ENCODE measurements around the gene B3GAT1. TPM values are rescaled to one million over a fixed set of nuclear protein-coding genes. Genes with fewer than 3 reads are reported as not detected.
"Not testable (repeated sequence)": the region's sequence is repeated elsewhere in the genome, so short reads cannot be mapped to it uniquely, and the experiment has no call there.

The B3GAT1 gene
- total and polyA plus RNA-seq, 9 donors, result 0.09 to 0.86 (median 0.27) TPM

DNA sequence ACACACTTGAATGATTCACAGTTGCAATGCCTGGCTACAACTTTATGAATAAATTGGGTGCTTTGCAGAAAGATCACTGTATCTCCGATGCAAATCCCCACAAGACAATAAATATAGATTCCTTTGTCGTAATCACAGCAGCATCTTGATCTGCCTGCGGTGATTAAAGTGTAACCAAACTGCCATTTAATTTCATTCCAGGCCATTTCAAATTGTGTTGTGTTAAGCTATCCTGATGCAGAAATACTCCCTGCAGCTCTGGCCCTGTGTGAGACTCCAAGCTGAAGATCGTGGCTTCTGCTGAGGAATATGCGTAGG is 40.8 kb upstream of the B3GAT1 start:
- Histone ChIP-seq H3K36me3 (ENCODE audit: control insufficient read depth, insufficient read depth, low read length) (no peaks in the 10 kb centered on the region), H3K27me3 (ENCODE audit: control insufficient read depth, insufficient read depth, low read length) (peaks cover 2% of the 10 kb centered on the region), H3K27ac (ENCODE audit: low read length) (no peak overlapping the region), H3K4me1 (ENCODE audit: control insufficient read depth, insufficient read depth, low read length) (no peaks in the 10 kb centered on the region), H3K4me3 (ENCODE audit: low read length) (no peak overlapping the region), H3K9me3 (replicated peaks; ENCODE audit: control insufficient read depth, low read depth, low read length) (peaks cover 9% of the 10 kb centered on the region)
- DNase-seq, result no peak
- no CpG with 5 or more reads among the region's 5 CpGs for WGBS (ENCODE audit: insufficient coverage)

DNA sequence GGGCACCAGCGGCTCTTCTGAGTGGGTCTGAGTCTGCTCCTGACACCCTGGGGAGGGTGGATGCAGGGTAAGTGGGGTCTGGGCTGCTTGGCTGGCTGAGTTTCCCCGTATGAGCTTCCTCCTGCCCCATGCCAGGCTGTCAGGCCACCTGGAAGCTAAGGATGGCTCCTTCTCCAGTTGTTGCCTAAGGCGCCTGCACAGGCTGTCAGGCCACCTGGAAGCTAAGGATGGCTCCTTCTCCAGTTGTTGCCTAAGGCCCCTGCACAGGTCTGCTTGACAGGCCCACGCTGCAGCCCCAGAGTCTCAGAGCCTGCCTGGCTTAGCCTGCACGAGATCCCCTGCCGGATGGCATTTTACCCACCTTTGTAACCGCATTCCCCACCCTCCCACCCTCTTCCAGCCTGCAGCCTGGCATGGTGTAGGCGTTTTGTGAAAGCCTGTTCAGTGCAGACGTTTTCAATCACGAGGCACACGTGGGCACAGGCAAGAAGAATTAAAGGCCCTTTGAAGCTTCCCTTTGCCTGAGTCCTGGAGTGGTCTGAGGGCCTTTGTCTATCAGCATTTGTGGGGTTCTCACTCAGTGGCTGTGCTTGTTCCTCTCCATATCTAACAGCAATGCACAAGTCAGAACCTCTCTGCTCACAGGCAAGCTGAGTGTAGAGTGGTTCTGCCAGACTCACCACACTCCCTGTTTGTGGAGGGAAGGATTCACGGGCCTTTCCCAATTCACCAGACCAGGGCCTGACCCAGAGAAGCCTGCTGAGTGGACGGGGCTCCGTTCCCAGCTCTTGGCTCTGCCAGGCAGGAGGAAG is 40.2 kb upstream of the B3GAT1 start:
- Histone ChIP-seq H3K36me3 (ENCODE audit: control insufficient read depth, insufficient read depth, low read length) (no peaks in the 10 kb centered on the region), H3K9me3 (replicated peaks; ENCODE audit: control insufficient read depth, low read depth, low read length) (peaks cover 8% of the 10 kb centered on the region), H3K4me1 (ENCODE audit: control insufficient read depth, insufficient read depth, low read length) (no peaks in the 10 kb centered on the region), H3K27ac (ENCODE audit: low read length) (no peak overlapping the region), H3K27me3 (ENCODE audit: control insufficient read depth, insufficient read depth, low read length) (peaks cover 2% of the 10 kb centered on the region), H3K4me3 (ENCODE audit: low read length) (no peak overlapping the region)
- DNase-seq, result no peak
- WGBS (ENCODE audit: insufficient coverage), result 69% methylated on average over 8 of the region's 14 CpGs

DNA sequence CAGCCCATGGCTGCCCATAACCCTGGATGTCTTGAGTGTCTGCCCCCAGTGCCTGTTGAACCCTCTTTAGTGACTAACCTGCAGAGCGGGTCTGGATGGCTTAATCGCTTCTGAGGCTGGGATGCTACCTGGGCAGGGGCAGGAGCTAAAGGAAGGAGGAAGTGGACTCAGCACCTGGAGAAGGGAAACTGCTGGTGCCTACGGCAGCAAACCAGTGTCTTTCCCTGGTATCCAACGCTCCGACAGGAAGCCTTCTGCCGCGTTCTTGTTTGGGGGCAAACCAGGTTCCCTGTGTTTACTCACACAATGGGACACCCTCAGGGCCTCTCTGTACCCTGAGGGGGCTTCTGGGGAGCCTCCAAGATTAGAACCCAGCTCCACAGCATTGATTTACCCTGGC is 38.1 kb upstream of the B3GAT1 start:
- WGBS (ENCODE audit: insufficient coverage), result 82% methylated on average over 7 of the region's 7 CpGs

DNA sequence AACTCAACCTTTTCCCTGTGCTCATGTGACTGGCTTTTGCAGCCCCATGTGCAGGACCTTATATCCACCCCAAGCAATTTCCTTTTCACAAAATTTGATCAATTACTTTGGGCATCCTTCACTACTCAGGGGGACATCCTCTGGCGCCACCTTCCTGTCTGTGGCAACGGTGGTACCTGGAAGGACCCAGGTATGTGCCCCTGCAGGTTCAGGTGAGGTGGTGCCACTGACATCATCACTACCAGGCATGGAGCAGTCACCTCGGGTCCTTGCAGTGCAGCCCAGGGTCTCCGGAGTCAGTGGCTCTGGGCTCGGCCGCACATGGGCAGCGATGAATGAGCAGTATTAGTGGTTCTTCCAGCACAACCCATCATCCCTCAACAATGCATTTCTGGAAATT is 37.7 kb upstream of the B3GAT1 start:
- no peak overlapping the region for H3K4me3 ChIP-seq (ENCODE audit: low read length)
- WGBS (ENCODE audit: insufficient coverage), result 67% methylated on average over 6 of the region's 7 CpGs
- H3K4me1 ChIP-seq (ENCODE audit: control insufficient read depth, insufficient read depth, low read length), result no peaks in the 10 kb centered on the region
- no peaks in the 10 kb centered on the region for H3K9me3 ChIP-seq (replicated peaks; ENCODE audit: control insufficient read depth, low read depth, low read length)
- no peaks in the 10 kb centered on the region for H3K36me3 ChIP-seq (ENCODE audit: control insufficient read depth, insufficient read depth, low read length)
- H3K27ac ChIP-seq (ENCODE audit: low read length), result no peak overlapping the region
- DNase-seq, result no peak
- peaks cover 4% of the 10 kb centered on the region for H3K27me3 ChIP-seq (ENCODE audit: control insufficient read depth, insufficient read depth, low read length)

More for the DNA sequence above, 38.1 kb upstream of the B3GAT1 start:
- Histone ChIP-seq H3K36me3 (ENCODE audit: control insufficient read depth, insufficient read depth, low read length) (no peaks in the 10 kb centered on the region), H3K9me3 (replicated peaks; ENCODE audit: control insufficient read depth, low read depth, low read length) (no peaks in the 10 kb centered on the region), H3K4me1 (ENCODE audit: control insufficient read depth, insufficient read depth, low read length) (no peaks in the 10 kb centered on the region), H3K4me3 (ENCODE audit: low read length) (no peak overlapping the region), H3K27ac (ENCODE audit: low read length) (no peak overlapping the region), H3K27me3 (ENCODE audit: control insufficient read depth, insufficient read depth, low read length) (peaks cover 4% of the 10 kb centered on the region)
- DNase-seq, result no peak

DNA sequence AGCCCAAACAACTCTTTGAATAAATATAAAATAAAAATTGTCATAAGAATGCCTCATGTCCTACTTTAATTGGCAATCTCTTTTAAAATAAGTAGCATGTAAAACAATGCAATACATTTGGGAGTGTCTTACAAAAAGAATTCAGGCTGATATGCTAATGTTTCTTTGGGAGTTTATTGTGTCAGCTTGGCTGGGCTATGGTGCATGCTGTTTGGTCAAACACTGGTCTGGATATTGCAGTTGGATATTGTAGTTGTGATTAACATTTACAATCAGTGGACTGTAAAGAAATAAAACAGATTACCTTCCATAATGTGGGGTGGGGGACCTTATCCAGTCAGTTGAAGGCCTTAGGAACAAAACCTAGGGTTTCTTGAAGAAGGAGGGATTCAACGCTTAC is 37.0 kb upstream of the B3GAT1 start:
- H3K27me3 ChIP-seq (ENCODE audit: control insufficient read depth, insufficient read depth, low read length), result peaks cover 4% of the 10 kb centered on the region
- H3K4me1 ChIP-seq (ENCODE audit: control insufficient read depth, insufficient read depth, low read length), result no peaks in the 10 kb centered on the region
- no peak overlapping the region for H3K27ac ChIP-seq (ENCODE audit: low read length)
- H3K36me3 ChIP-seq (ENCODE audit: control insufficient read depth, insufficient read depth, low read length), result no peaks in the 10 kb centered on the region
- H3K9me3 ChIP-seq (replicated peaks; ENCODE audit: control insufficient read depth, low read depth, low read length), result no peaks in the 10 kb centered on the region
- DNase-seq, result no peak
- no CpG with 5 or more reads among the region's 1 CpG for WGBS (ENCODE audit: insufficient coverage)
- H3K4me3 ChIP-seq (ENCODE audit: low read length), result no peak overlapping the region

DNA sequence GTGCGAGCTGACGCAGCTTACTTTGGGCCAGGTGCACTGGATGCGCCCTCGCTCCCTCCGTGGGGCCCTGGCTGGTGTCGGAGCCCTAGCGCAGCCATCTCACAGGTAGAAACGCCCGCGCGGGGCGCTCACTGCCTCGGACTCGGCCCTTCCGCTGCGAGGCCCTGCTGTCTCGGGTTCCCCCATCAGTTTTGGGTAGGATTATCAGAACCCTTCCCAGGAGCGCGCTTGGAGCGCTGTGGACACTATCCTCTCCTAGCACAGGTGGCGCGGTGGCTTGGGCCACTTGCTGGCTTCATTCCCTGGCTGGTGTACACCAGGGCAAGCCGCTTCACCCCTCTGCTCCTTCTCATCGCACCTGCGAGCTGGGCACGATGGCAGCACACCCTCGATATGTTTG is 35.7 kb upstream of the B3GAT1 start:
- H3K27me3 ChIP-seq (ENCODE audit: control insufficient read depth, insufficient read depth, low read length), result peaks cover 4% of the 10 kb centered on the region
- 91% methylated on average over 22 of the region's 27 CpGs for WGBS (ENCODE audit: insufficient coverage)
- no peak overlapping the region for H3K27ac ChIP-seq (ENCODE audit: low read length)
- no peaks in the 10 kb centered on the region for H3K36me3 ChIP-seq (ENCODE audit: control insufficient read depth, insufficient read depth, low read length)
- no peak overlapping the region for H3K4me3 ChIP-seq (ENCODE audit: low read length)
- no peak for DNase-seq
- no peaks in the 10 kb centered on the region for H3K4me1 ChIP-seq (ENCODE audit: control insufficient read depth, insufficient read depth, low read length)
- no peaks in the 10 kb centered on the region for H3K9me3 ChIP-seq (replicated peaks; ENCODE audit: control insufficient read depth, low read depth, low read length)

DNA sequence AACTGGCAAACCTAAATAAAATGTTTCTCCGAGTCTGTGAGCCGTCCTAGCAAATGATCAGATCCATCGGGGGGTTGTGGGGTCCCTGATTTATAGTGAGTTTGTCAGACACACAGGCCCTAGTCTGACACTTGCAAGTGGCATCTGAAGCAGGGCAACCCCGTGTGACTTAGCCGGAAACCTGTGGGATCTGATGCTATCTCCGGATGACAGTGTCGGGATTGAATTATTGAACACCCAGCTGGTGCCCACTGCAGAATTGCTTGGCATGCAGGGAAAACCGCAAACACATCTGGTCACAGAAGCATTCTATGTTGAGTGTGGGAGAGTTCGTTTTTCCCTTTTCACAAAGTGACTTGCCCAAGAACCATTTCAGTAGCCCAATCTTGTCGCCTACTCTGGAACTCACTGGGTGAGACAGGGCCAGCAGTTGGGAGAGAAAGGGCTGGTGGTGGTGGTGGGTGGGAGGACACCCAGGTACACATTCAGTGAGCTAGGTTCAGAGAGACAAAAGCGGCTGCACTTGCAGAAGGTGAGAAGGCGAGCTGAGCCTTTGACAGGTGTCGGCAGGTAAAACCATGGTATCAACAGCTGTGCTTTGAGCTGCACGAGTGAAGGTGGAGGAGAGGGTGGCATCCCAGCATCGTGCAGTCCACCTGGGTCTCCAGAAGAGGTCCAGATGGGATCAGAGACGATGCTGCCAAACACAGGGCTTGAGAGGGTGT is 33.7 kb upstream of the B3GAT1 start:
- Histone ChIP-seq H3K36me3 (ENCODE audit: control insufficient read depth, insufficient read depth, low read length) (no peaks in the 10 kb centered on the region), H3K9me3 (replicated peaks; ENCODE audit: control insufficient read depth, low read depth, low read length) (no peaks in the 10 kb centered on the region), H3K27me3 (ENCODE audit: control insufficient read depth, insufficient read depth, low read length) (peaks cover 4% of the 10 kb centered on the region), H3K4me1 (ENCODE audit: control insufficient read depth, insufficient read depth, low read length) (no peaks in the 10 kb centered on the region), H3K4me3 (ENCODE audit: low read length) (no peak overlapping the region), H3K27ac (ENCODE audit: low read length) (no peak overlapping the region)
- no peak for DNase-seq
- 89% methylated on average over 10 of the region's 16 CpGs for WGBS (ENCODE audit: insufficient coverage)

DNA sequence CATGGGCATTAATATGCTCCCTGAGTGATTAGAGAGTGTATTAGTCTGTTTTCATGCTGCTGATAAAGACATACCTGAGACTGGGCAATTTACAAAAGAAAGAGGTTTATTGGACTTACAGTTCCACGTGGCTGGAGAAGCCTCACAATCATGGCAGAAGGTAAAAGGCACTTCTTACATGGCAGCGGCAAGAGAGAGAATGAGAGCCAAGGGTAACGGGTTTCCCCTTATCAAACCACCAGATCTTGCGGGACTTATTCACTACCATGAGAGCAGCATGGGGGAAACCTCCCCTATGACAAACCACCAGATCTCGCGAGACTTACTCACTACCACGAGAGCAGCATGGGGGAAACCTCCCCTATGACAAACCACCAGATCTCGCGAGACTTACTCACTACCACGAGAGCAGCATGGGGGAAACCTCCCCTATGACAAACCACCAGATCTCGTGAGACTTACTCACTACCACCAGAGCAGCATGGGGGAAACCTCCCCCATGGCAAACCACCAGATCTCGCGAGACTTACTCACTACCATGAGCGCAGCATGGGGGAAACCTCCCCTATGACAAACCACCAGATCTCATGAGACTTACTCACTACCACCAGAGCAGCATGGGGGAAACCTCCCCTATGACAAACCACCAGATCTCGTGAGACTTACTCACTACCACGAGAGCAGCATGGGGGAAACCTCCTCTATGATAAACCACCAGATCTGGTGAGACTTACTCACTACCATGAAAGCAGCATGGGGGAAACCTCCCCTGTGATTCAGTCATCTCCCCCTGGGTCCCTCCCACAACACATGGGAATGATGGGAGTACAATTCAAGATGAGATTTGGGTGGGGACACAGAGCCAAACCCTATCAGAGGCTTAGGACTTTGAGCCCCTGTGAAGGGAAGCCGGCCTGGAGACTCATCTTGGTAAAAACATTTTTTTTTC is 32.4 kb upstream of the B3GAT1 start:
- not testable (repeated sequence) for H3K27ac ChIP-seq (ENCODE audit: low read length); H3K4me1 ChIP-seq (ENCODE audit: control insufficient read depth, insufficient read depth, low read length); H3K9me3 ChIP-seq (replicated peaks; ENCODE audit: control insufficient read depth, low read depth, low read length); H3K36me3 ChIP-seq (ENCODE audit: control insufficient read depth, insufficient read depth, low read length); DNase-seq; H3K27me3 ChIP-seq (ENCODE audit: control insufficient read depth, insufficient read depth, low read length); H3K4me3 ChIP-seq (ENCODE audit: low read length)
- 82% methylated on average over 2 of the region's 17 CpGs for WGBS (ENCODE audit: insufficient coverage)

DNA sequence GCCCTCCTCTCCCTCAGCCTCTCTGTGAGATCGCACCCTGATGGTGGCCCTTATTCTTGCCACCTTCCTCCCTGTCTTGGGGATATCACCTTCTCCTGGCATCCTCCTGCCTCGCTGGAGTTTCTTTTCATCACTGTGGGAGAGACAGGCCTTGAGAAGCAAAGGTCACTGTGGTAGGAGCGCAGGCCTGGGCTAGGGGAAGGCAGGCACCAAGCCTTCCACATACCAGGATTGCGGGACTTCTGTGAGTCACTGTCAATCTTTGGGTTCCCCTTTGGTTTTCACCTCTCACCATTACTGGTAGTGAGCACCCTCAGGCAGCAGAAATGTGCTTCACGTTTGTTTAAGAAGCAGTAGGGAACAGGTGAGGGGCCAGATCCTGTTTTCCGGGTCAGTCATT is 31.2 kb upstream of the B3GAT1 start:
- no peaks in the 10 kb centered on the region for H3K9me3 ChIP-seq (replicated peaks; ENCODE audit: control insufficient read depth, low read depth, low read length)
- H3K4me3 ChIP-seq (ENCODE audit: low read length), result no peak overlapping the region
- 68% methylated on average over 5 of the region's 6 CpGs for WGBS (ENCODE audit: insufficient coverage)
- no peak overlapping the region for H3K27ac ChIP-seq (ENCODE audit: low read length)
- H3K27me3 ChIP-seq (ENCODE audit: control insufficient read depth, insufficient read depth, low read length), result peaks cover 4% of the 10 kb centered on the region
- no peaks in the 10 kb centered on the region for H3K4me1 ChIP-seq (ENCODE audit: control insufficient read depth, insufficient read depth, low read length)
- no peaks in the 10 kb centered on the region for H3K36me3 ChIP-seq (ENCODE audit: control insufficient read depth, insufficient read depth, low read length)
- DNase-seq, result no peak

DNA sequence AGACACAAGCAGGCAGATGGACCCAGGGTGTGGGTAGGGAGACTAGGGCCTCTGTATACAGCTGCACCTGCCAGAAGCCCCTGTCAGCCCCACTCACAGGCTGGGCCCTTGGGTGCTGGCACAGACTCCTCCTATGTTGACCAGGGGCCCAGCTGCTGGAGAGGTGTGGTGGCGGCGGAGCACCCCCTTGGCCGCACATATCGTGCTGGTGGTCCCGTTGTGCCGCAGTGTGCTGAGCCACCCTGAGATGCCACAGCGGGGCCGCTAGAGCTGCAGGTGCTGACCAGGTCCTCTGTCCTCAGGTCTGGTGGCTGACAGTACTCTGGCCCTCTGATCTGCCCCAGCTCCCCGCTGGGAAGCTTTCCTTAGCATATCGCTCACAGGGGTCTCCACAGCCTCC is 30.2 kb upstream of the B3GAT1 start:
- H3K9me3 ChIP-seq (replicated peaks; ENCODE audit: control insufficient read depth, low read depth, low read length), result no peaks in the 10 kb centered on the region
- no peak for DNase-seq
- H3K27ac ChIP-seq (ENCODE audit: low read length), result no peak overlapping the region
- WGBS (ENCODE audit: insufficient coverage), result 78% methylated on average over 10 of the region's 10 CpGs
- H3K4me3 ChIP-seq (ENCODE audit: low read length), result no peak overlapping the region
- no peaks in the 10 kb centered on the region for H3K36me3 ChIP-seq (ENCODE audit: control insufficient read depth, insufficient read depth, low read length)
- H3K27me3 ChIP-seq (ENCODE audit: control insufficient read depth, insufficient read depth, low read length), result peaks cover 2% of the 10 kb centered on the region
- no peaks in the 10 kb centered on the region for H3K4me1 ChIP-seq (ENCODE audit: control insufficient read depth, insufficient read depth, low read length)
